GM23248 (cell line): Measurements from ENCODE around the gene CEBPZ. TPM values are rescaled to one million over a fixed set of nuclear protein-coding genes. Genes with fewer than 3 reads are reported as not detected.

Source experiments
- DNase-seq: peaks from one replicate; pipeline ENCODE4 v3.0.0-alpha.2; 2015
- H2AFZ ChIP-seq: fragments of 200-600 bp; sonication (generic); 2 replicates; pipeline ENCODE4 v1.6.1; 2016; ENCODE audit warnings: antibody characterized with exemption
- H3F3A ChIP-seq: fragments of 200-600 bp; sonication (generic); 2 replicates; pipeline ENCODE4 v1.6.1; 2016; ENCODE audit warnings: mild to moderate bottlenecking, antibody characterized with exemption, mixed run types; ENCODE audit not compliant: insufficient read depth
- H3K27ac ChIP-seq: fragments of 200-600 bp; sonication (generic); 2 replicates; pipeline ENCODE4 v1.5.1; 2016; ENCODE audit warnings: mild to moderate bottlenecking
- H3K27me3 ChIP-seq: fragments of 200-600 bp; sonication (generic); replicated peaks from 2 replicates; pipeline ENCODE4 v1.6.1; 2016; ENCODE audit warnings: mild to moderate bottlenecking; ENCODE audit not compliant: insufficient read depth
- H3K36me3 ChIP-seq: fragments of 200-600 bp; sonication (generic); 2 replicates; pipeline ENCODE4 v1.6.1; 2016; ENCODE audit warnings: low read depth, mild to moderate bottlenecking
- H3K4me1 ChIP-seq: fragments of 200-600 bp; sonication (generic); 2 replicates; pipeline ENCODE4 v1.6.1; 2016; ENCODE audit warnings: mild to moderate bottlenecking; ENCODE audit not compliant: insufficient read depth
- H3K4me2 ChIP-seq: fragments of 200-600 bp; sonication (generic); one replicate; pipeline ENCODE4 v1.6.1; 2016; ENCODE audit warnings: mild to moderate bottlenecking; ENCODE audit not compliant: unreplicated experiment
- H3K4me3 ChIP-seq: fragments of 200-600 bp; sonication (generic); 2 replicates; pipeline ENCODE4 v1.5.1; 2016; ENCODE audit warnings: mild to moderate bottlenecking
- H3K79me2 ChIP-seq: fragments of 200-600 bp; sonication (generic); 2 replicates; pipeline ENCODE4 v1.6.1; 2016; ENCODE audit warnings: mild to moderate bottlenecking; ENCODE audit not compliant: insufficient read depth
- H3K9ac ChIP-seq: fragments of 200-600 bp; sonication (generic); 2 replicates; pipeline ENCODE4 v1.6.1; 2016; ENCODE audit warnings: mild to moderate bottlenecking
- H3K9me2 ChIP-seq: fragments of 200-600 bp; sonication (generic); 2 replicates; pipeline ENCODE4 v1.6.1; 2016; ENCODE audit warnings: mixed run types, mild to moderate bottlenecking, moderate library complexity; ENCODE audit not compliant: insufficient read depth
- H3K9me3 ChIP-seq: fragments of 200-600 bp; sonication (generic); one replicate; pipeline ENCODE4 v1.6.1; 2017; ENCODE audit warnings: low read depth
- H4K20me1 ChIP-seq: fragments of 200-600 bp; sonication (generic); 2 replicates; pipeline ENCODE4 v1.6.0; 2016; ENCODE audit not compliant: insufficient read depth
- EZH2 ChIP-seq: fragments of 200-600 bp; sonication (generic); IDR thresholded peaks from 2 replicates; pipeline ENCODE4 v1.6.1; 2018; ENCODE audit warnings: antibody characterized with exemption, mild to moderate bottlenecking; ENCODE audit not compliant: insufficient read depth, poor library complexity, severe bottlenecking
- EZH2phosphoT487 ChIP-seq: fragments of 200-600 bp; sonication (generic); IDR thresholded peaks from 2 replicates; pipeline ENCODE4 v1.6.1; 2018; ENCODE audit warnings: antibody characterized with exemption, moderate library complexity, mild to moderate bottlenecking, low read depth; ENCODE audit not compliant: insufficient read depth
- WGBS, 2 experiments: methylation state at CpG; one replicate each; pipeline ENCODE4 v1.1.6; 2015 to 2017; ENCODE audit warnings: low lambda C conversion rate in 2 of 2, low coverage in 1 of 2; ENCODE audit errors: missing lambda C conversion rate in 2 of 2; 5-methylcytosine and 5-hydroxymethylcytosine counted together
- in situ Hi-C: fragments of 300-500 bp; cut with MboI; formaldehyde crosslinking; loops from 2 replicates; pipeline ENCODE4 v1.15.0; 2020
- polyA plus RNA-seq: library from polyadenylated mRNA; unstranded; fragments of >200 nt; fragmentation: Nextera tagmentation; extraction: Ambion mirVana; gene quantifications from 2 replicates; pipeline ENCODE4 v1.2.1, GENCODE V29; 2016
- total RNA-seq: library from RNA; depleted of rRNA; stranded (reverse); fragments of >200 nt; shearing (Covaris generic); gene quantifications from 2 replicates; pipeline ENCODE4 v1.2.3, GENCODE V29; 2014; rRNA removed

Gene CEBPZ
- total RNA-seq (34.0 and 35.0 TPM in 2 replicates), polyA plus RNA-seq (22.6 and 23.0 TPM in 2 replicates)

- in situ Hi-C loops = no loop called here
- Histone ChIP-seq H3K79me2 (peaks cover 95% of the 10 kb centered on the region), H3K9me3 (no peaks in the 10 kb centered on the region), H3K4me2 (peak within 1 kb of the TSS; percentile 95), H3K9me2 (no peaks in the 10 kb centered on the region), H3K27me3 (no peaks in the 10 kb centered on the region), H2AFZ (peak within 1 kb of the TSS; percentile 93), H4K20me1 (no peaks in the 10 kb centered on the region), H3K27ac (peak within 1 kb of the TSS; percentile 97), H3K36me3 (peaks cover 24% of the 10 kb centered on the region), H3F3A (peaks cover 10% of the 10 kb centered on the region), H3K9ac (peak within 1 kb of the TSS; percentile 97), H3K4me3 (peak within 1 kb of the TSS; percentile 89), H3K4me1 (peaks cover 21% of the 10 kb centered on the region)
- TF ChIP-seq EZH2 = no peak
- no peak for TF ChIP-seq EZH2phosphoT487
- 1% methylated on average over 67 to 73 of the region's 73 CpGs for WGBS, 2 experiments
- peak; percentile 98 for DNase-seq
Observed at GRCh38 chr2:37231241-37232130, at the start of gene CEBPZ, which contains the start of gene NDUFAF7. Gene CEBPZ, minus strand, starts transcription at chr2:37231596. Its CDS starts 29 bp downstream, at chr2:37231567. Gene NDUFAF7, plus strand, starts transcription at chr2:37231658. Its CDS starts 48 bp downstream, at chr2:37231706.

- H3K79me2 ChIP-seq = 0 out of 2 replicates have a peak, but pooled peaks cover 5% of the 10 kb centered on the region
- no peaks in the 10 kb centered on the region for H3K9me2 ChIP-seq
- no peak overlapping the region for H2AFZ ChIP-seq
- no peaks in the 10 kb centered on the region for H3K9me3 ChIP-seq
- no peaks in the 10 kb centered on the region for H4K20me1 ChIP-seq
- in situ Hi-C loops = no loop called here
- H3K4me2 ChIP-seq = no peak overlapping the region
- peaks cover 74% of the 10 kb centered on the region for H3K36me3 ChIP-seq
- no peaks in the 10 kb centered on the region for H3K4me1 ChIP-seq
- TF ChIP-seq EZH2 (no peak), EZH2phosphoT487 (no peak)
- H3K27me3 ChIP-seq = no peaks in the 10 kb centered on the region
- H3K9ac ChIP-seq = no peak overlapping the region
- H3K4me3 ChIP-seq = no peak overlapping the region
- WGBS, 2 experiments = 92 to 94% methylated on average over 2 of the region's 2 CpGs
- H3K27ac ChIP-seq = no peak overlapping the region
- H3F3A ChIP-seq = no peaks in the 10 kb centered on the region
- no peak for DNase-seq
Observed at GRCh38 chr2:37276291-37276690, 44.9 kb upstream of the CEBPZ start.

- H3K4me3 ChIP-seq = no peak overlapping the region
- WGBS, 2 experiments = 83 to 89% methylated on average over 6 of the region's 6 CpGs
Observed at GRCh38 chr2:37274359-37274965, 43.1 kb upstream of the CEBPZ start.

GRCh38 chr2:37271376-37272067 lies 40.1 kb upstream of the CEBPZ start:
- H3K79me2 ChIP-seq = no peaks in the 10 kb centered on the region
- WGBS, 2 experiments = 83 to 84% methylated on average over 7 of the region's 7 CpGs
- no peak overlapping the region for H3K4me2 ChIP-seq
- H3K27me3 ChIP-seq = no peaks in the 10 kb centered on the region
- no peak overlapping the region for H3K9ac ChIP-seq
- H3K9me2 ChIP-seq = no peaks in the 10 kb centered on the region
- H2AFZ ChIP-seq = no peak overlapping the region
- peaks cover 8% of the 10 kb centered on the region; the same call in 1 of the 2 replicates for H3F3A ChIP-seq
- in situ Hi-C loops = no loop called here
- H3K4me3 ChIP-seq = no peak overlapping the region
- H4K20me1 ChIP-seq = no peaks in the 10 kb centered on the region
- no peaks in the 10 kb centered on the region for H3K4me1 ChIP-seq
- no peaks in the 10 kb centered on the region for H3K9me3 ChIP-seq
- DNase-seq = no peak
- TF ChIP-seq EZH2phosphoT487 (no peak), EZH2 (no peak)
- no peak overlapping the region for H3K27ac ChIP-seq
- H3K36me3 ChIP-seq = peaks cover 74% of the 10 kb centered on the region

More at GRCh38 chr2:37274359-37274965, 43.1 kb upstream of the CEBPZ start:
- in situ Hi-C loops = no loop called here
- Histone ChIP-seq H3K27me3 (no peaks in the 10 kb centered on the region), H3K9ac (no peak overlapping the region), H3K36me3 (peaks cover 71% of the 10 kb centered on the region), H2AFZ (no peak overlapping the region), H3K9me3 (no peaks in the 10 kb centered on the region), H4K20me1 (no peaks in the 10 kb centered on the region), H3K4me1 (no peaks in the 10 kb centered on the region), H3F3A (peaks cover 3% of the 10 kb centered on the region; the same call in 1 of the 2 replicates), H3K27ac (no peak overlapping the region), H3K79me2 (0 out of 2 replicates have a peak, but pooled peaks cover 4% of the 10 kb centered on the region), H3K4me2 (no peak overlapping the region), H3K9me2 (no peaks in the 10 kb centered on the region)
- peak; percentile 6 for DNase-seq
- TF ChIP-seq EZH2 = no peak
- TF ChIP-seq EZH2phosphoT487 = no peak
